Calu3 (cell line): Measurements from ENCODE around the gene HOXC6. TPM values are rescaled to one million over a fixed set of nuclear protein-coding genes. Genes with fewer than 3 reads are reported as not detected.

Experiments used
- BruUV-seq: library from RNA; stranded (reverse); fragments of 400-500 nt; replicated peaks from 2 replicates; lab custom pipeline; 2021; lab: Mats Ljungman, UMichigan
- CTCF ChIA-PET: fragments of 300-600 bp; sonication (Branson Sonifier 250); formaldehyde crosslinking; loops from one replicate; lab custom pipeline; 2022; ENCODE audit warnings: antibody characterized with exemption; lab: Charles Lee
- DNase-seq: peaks from one replicate; pipeline ENCODE4 v3.0.0; 2022
- H3K27ac Mint-ChIP-seq: one replicate; pipeline ENCODE4 v1.8.0; 2022; ENCODE audit warnings: mixed read lengths; ENCODE audit not compliant: unreplicated experiment
- H3K27me3 Mint-ChIP-seq: one replicate; pipeline ENCODE4 v1.8.0; 2022; ENCODE audit warnings: mixed read lengths; ENCODE audit not compliant: unreplicated experiment
- H3K36me3 Mint-ChIP-seq: one replicate; pipeline ENCODE4 v1.8.0; 2022; ENCODE audit warnings: mild to moderate bottlenecking, moderate library complexity, mixed read lengths; ENCODE audit not compliant: insufficient read depth, unreplicated experiment
- H3K4me1 Mint-ChIP-seq: one replicate; pipeline ENCODE4 v1.8.0; 2022; ENCODE audit warnings: mild to moderate bottlenecking, low read depth, mixed read lengths; ENCODE audit not compliant: unreplicated experiment
- H3K4me3 Mint-ChIP-seq: one replicate; pipeline ENCODE4 v1.8.0; 2022; ENCODE audit warnings: mild to moderate bottlenecking, low read depth, moderate library complexity, mixed read lengths; ENCODE audit not compliant: unreplicated experiment
- H3K9me3 Mint-ChIP-seq: one replicate; pipeline ENCODE4 v1.8.0; 2022; ENCODE audit warnings: low read depth, mixed read lengths; ENCODE audit not compliant: unreplicated experiment
- intact Hi-C: fragments of 100-400 bp; cut with micrococcal nuclease; formaldehyde crosslinking; loops from one replicate; pipeline ENCODE4 v1.10.0; 2022; ENCODE audit not compliant: unreplicated experiment
- total RNA-seq: library from RNA; stranded (reverse); gene quantifications from 2 replicates; pipeline ENCODE4 v1.2.3, GENCODE V29; 2022
- TF ChIP-seq, protein P1 (sequence below): fragments of 200-600 bp; IDR thresholded peaks from one replicate; pipeline ENCODE4 v1.8.0; 2022; ENCODE audit warnings: antibody characterized with exemption; ENCODE audit not compliant: unreplicated experiment

The HOXC6 gene
- total RNA-seq, 1 experiment from 2014 or later = 1.2 TPM

DNA sequence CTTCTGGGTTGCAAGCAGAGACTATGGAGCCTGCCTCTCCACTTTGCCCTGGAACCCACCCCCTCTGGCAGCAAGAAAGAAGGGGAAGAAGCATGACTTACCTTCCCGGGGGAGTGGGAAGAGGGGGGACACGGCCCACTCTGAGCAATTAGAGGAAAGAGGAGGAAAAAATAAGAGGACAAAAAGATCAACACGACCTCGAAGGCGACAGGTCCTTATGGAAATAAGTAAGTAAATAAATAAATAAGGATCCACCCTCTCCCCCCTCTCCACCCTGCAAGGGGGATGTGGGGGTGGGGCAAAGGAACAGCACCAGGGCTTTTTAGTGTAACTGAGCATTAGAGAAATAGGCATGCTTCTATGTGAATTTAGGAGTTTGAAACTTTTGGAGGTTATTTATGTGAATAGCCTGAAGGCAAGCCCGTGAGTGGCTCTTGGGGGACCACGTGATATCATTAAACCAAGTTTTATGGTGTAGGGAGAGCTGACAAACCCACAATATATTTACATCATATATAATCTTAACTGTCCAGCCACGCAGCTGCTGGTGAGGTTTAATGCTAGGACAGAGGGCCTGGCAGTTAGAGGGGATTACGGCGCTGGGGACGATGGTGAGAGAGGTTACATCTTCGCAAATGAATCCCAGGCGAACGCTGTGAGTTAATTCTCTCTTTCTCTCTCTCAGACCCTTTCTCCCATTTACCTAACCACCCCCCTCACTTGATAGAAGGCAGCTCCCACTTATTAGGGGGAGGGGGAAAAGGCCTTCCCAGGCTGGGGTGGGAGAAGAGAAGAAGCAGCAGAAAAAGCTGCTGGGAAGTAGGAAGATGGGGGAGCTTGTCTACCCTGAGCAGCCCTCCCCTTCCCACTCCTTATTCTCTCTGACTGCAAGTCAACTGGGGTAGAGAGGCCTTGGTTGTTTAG is 9.4 kb downstream of the HOXC6 start:
- no peaks in the 10 kb centered on the region for H3K9me3 Mint-ChIP-seq
- peaks cover 12% of the 10 kb centered on the region for H3K4me1 Mint-ChIP-seq
- BruUV-seq = no TSS peak
- TF ChIP-seq, protein P1, sequence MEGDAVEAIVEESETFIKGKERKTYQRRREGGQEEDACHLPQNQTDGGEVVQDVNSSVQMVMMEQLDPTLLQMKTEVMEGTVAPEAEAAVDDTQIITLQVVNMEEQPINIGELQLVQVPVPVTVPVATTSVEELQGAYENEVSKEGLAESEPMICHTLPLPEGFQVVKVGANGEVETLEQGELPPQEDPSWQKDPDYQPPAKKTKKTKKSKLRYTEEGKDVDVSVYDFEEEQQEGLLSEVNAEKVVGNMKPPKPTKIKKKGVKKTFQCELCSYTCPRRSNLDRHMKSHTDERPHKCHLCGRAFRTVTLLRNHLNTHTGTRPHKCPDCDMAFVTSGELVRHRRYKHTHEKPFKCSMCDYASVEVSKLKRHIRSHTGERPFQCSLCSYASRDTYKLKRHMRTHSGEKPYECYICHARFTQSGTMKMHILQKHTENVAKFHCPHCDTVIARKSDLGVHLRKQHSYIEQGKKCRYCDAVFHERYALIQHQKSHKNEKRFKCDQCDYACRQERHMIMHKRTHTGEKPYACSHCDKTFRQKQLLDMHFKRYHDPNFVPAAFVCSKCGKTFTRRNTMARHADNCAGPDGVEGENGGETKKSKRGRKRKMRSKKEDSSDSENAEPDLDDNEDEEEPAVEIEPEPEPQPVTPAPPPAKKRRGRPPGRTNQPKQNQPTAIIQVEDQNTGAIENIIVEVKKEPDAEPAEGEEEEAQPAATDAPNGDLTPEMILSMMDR = no peak
- CTCF ChIA-PET = interaction anchor here (0.6 to 1.1 kb wide), 4 partner anchors 14 to 164 kb away, joined by 3 to 4 read pairs (median 3); no protein-coding TSS in a partner anchor
- H3K4me3 Mint-ChIP-seq = no peak overlapping the region
- intact Hi-C loops = no loop called here
- H3K27me3 Mint-ChIP-seq = peaks cover 99% of the 10 kb centered on the region
- H3K27ac Mint-ChIP-seq = no peak overlapping the region
- no peak for DNase-seq
- peaks cover 11% of the 10 kb centered on the region for H3K36me3 Mint-ChIP-seq

DNA sequence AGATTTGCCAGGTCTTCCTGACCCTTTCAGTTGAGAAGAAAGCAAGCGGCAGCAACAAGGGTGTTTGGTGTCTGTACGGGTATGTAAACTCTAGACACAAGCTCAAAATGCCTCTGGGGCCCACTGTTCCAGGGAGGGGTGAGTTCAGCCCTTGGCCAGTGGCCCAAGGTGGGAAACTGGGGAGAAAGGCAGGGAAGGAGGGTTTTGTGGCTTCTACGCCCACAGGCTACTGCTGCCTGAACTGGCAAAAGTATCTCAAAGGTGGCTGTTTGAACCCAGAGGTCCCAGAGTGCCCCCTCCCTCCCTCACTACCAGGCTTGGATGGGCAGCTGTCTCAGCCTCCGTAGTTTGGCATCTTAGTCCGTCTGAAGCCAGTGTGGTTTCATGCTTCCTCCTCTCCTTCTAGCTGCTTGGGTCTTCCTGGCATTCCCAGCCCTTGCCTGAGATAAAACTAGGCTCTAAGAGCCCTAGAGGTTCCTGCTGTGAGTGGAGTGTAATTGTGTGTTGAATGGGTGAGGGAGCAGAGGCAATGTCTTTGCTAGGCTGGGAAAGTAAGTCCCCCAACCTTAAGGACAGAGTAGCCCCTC is 10.1 kb downstream of the HOXC6 start:
- H3K36me3 Mint-ChIP-seq = peaks cover 3% of the 10 kb centered on the region
- no peak overlapping the region for H3K4me3 Mint-ChIP-seq
- BruUV-seq = no TSS peak
- H3K27ac Mint-ChIP-seq = no peak overlapping the region
- H3K27me3 Mint-ChIP-seq = peaks cover 99% of the 10 kb centered on the region
- intact Hi-C loops = no loop called here
- H3K9me3 Mint-ChIP-seq = no peaks in the 10 kb centered on the region
- TF ChIP-seq, protein P1 = no peak
- no peak for DNase-seq
- CTCF ChIA-PET = interaction anchor here (0.6 to 1.1 kb wide), 4 partner anchors 14 to 163 kb away, joined by 3 read pairs; partner anchors contain the start of gene HOXC13
- peaks cover 5% of the 10 kb centered on the region for H3K4me1 Mint-ChIP-seq

DNA sequence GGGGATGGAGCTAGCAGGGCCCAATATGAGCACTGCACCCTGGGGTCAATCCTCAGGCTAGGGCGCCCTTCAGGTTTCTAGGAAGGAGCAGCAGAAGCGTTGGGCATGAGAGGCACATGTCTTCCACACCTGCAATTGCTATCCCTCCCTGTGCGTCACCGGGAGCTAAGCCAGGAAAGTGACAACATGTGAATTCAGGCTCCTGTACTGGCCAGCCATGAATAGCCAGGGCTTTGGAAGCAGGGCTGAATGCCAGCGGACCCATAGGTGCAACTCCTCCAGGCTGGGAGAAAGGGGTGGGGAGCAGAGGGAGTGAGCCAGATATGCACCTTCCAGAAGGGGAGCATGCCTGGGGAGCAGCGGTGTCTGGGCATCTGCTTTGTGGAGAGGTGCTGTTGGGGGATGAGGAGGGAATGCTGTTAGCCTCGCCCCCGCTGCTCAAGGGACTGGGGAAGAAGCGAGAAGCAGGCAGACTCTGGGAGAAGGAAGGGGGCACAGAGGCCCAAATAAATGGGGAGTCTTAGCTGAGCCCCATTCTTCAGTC is 10.7 kb downstream of the HOXC6 start:
- Mint-ChIP-seq H3K4me1 (no peaks in the 10 kb centered on the region), H3K27me3 (peaks cover 99% of the 10 kb centered on the region), H3K27ac (no peak overlapping the region), H3K36me3 (no peaks in the 10 kb centered on the region), H3K9me3 (no peaks in the 10 kb centered on the region), H3K4me3 (no peak overlapping the region)
- no peak for DNase-seq
- intact Hi-C loops = no loop called here
- BruUV-seq = no TSS peak
- CTCF ChIA-PET = interaction anchor here (0.7 to 1.1 kb wide), 3 partner anchors 100 to 162 kb away, joined by 3 read pairs; partner anchors contain the start of gene HOXC13
- TF ChIP-seq, protein P1 = no peak

DNA sequence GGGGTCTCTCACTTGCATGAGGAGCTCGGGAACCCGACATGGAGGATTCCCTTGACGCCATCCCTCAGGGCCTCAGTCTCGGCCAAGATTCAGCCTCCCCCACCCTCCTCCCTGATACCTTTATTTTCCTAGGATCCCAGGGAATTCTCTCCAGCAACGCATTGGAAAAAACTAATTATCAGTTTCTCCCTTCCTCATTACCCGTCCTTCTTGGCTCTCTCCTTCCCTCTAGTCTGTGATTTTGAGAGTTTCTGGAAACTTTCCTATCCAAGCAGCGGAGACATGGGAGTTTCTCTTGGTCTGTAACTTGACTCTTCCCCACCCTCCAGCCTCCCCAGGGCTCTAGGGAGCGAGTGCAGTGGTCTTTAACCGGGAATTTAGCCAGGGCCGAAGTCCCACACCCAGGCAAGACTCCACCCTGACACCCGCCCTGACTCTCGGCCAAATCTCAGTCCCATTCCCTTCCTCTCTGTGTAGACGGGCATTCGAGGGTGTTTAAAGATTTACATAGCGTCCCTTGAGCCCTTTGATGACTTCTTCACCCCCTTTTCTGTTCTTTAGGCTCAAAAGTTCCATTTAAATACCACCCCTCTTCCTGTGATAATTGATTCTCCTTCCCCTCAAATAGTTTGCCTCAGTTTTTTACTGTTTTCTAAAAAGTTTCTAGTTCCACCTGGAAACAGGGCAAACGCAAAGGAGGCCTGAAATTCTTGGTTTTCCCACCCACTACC is 11.3 kb downstream of the HOXC6 start:
- Mint-ChIP-seq H3K4me1 (no peaks in the 10 kb centered on the region), H3K27me3 (peaks cover 99% of the 10 kb centered on the region), H3K27ac (no peak overlapping the region), H3K36me3 (no peaks in the 10 kb centered on the region), H3K9me3 (no peaks in the 10 kb centered on the region), H3K4me3 (no peak overlapping the region)
- no TSS peak for BruUV-seq
- intact Hi-C loops = no loop called here
- CTCF ChIA-PET = interaction anchor here (0.6 to 1.1 kb wide), 3 partner anchors 31 to 152 kb away, joined by 3 to 6 read pairs (median 3); partner anchors contain the start of genes HOXC13 and HOXC8
- DNase-seq = no peak
- TF ChIP-seq, protein P1 = no peak
